NCI-H446 treated with DMSO at 0.1 percent for 48 hours (cell line): ENCODE results near the gene C18orf32.
"Not testable (repeated sequence)": the region's sequence is repeated elsewhere in the genome, so short reads cannot be mapped to it uniquely, and the experiment has no call there.

Experiments
- DNase-seq: peaks from one replicate; lab custom pipeline; 2025; lab: John Stamatoyannopoulos, UW

The C18orf32 gene

GRCh38 chr18:49486953-49487710, at the start of gene C18orf32:
Gene C18orf32, minus strand, starts transcription at chr18:49487234. Its CDS starts 3,486 bp downstream, at chr18:49483748.
- peak; percentile 76 for DNase-seq

- no peak for DNase-seq
Measured at GRCh38 chr18:49534846-49535601, 48.0 kb upstream of the C18orf32 start.

- no peak for DNase-seq
Measured at GRCh38 chr18:49531678-49532153, 44.7 kb upstream of the C18orf32 start.

GRCh38 chr18:49529596-49529995, 42.6 kb upstream of the C18orf32 start:
- DNase-seq: no peak

- no peak for DNase-seq
Measured at GRCh38 chr18:49527631-49528327, 40.7 kb upstream of the C18orf32 start.

- no peak for DNase-seq
Measured at GRCh38 chr18:49525981-49526380, 38.9 kb upstream of the C18orf32 start.

GRCh38 chr18:49524951-49525350, 37.9 kb upstream of the C18orf32 start:
- DNase-seq: no peak

GRCh38 chr18:49524349-49524748, 37.3 kb upstream of the C18orf32 start:
- DNase-seq: no peak

- not testable (repeated sequence) for DNase-seq
Measured at GRCh38 chr18:49523580-49524093, 36.6 kb upstream of the C18orf32 start.

GRCh38 chr18:49521216-49521835, 34.3 kb upstream of the C18orf32 start:
- no peak for DNase-seq

GRCh38 chr18:49520661-49521145, 33.7 kb upstream of the C18orf32 start:
- DNase-seq: no peak

- DNase-seq: no peak
Measured at GRCh38 chr18:49519101-49519971, 32.3 kb upstream of the C18orf32 start.

GRCh38 chr18:49517483-49517882, 30.4 kb upstream of the C18orf32 start:
- no peak for DNase-seq

GRCh38 chr18:49515516-49515915, 28.5 kb upstream of the C18orf32 start:
- DNase-seq: no peak

GRCh38 chr18:49515003-49515402, 28.0 kb upstream of the C18orf32 start:
- DNase-seq: not testable (repeated sequence)

- no peak for DNase-seq
Measured at GRCh38 chr18:49514577-49514976, 27.5 kb upstream of the C18orf32 start.

- not testable (repeated sequence) for DNase-seq
Measured at GRCh38 chr18:49512876-49513275, 25.8 kb upstream of the C18orf32 start.

GRCh38 chr18:49510393-49511115, 23.5 kb upstream of the C18orf32 start:
- peak; percentile 8 for DNase-seq

GRCh38 chr18:49506438-49506837, 19.4 kb upstream of the C18orf32 start:
- DNase-seq: not testable (repeated sequence)

- no peak for DNase-seq
Measured at GRCh38 chr18:49503931-49504330, 16.9 kb upstream of the C18orf32 start.
